Stomach (tissue), 9 donors: ENCODE data around the gene CYP20A1. TPM values are rescaled to one million over a fixed set of nuclear protein-coding genes. Genes with fewer than 3 reads are reported as not detected.
A peak's percentile ranks its signal among the peaks of the same experiment; 100 is the strongest.
"Not testable (repeated sequence)": the region's sequence is repeated elsewhere in the genome, so short reads cannot be mapped to it uniquely, and the experiment has no call there.

Experiments used
- DNase-seq, 2 donors: peaks; one replicate each; pipeline versions ENCODE4 v3.0.0 to v3.0.0-alpha.2; 2013 to 2019
- H3K27ac ChIP-seq, 5 donors: fragments of 200-600 bp in 4 of 5; sonication (generic) in 4 of 5; one replicate each; pipeline ENCODE4 v1.5.1; 2013 to 2019; ENCODE audit warnings: mild to moderate bottlenecking in 1 of 5, moderate library complexity in 1 of 5
- H3K27me3 ChIP-seq, 3 donors: fragments of 200-600 bp; sonication (generic); one replicate each; pipeline ENCODE4 v1.5.1; 2017 to 2019; ENCODE audit warnings: mixed run types in 1 of 3
- H3K36me3 ChIP-seq, 4 donors: fragments of 200-600 bp; sonication (generic); 1 replicate in 3 of 4; 2 replicates in 1 of 4; pipeline ENCODE4 v1.5.1; 2016 to 2019
- H3K4me1 ChIP-seq, 4 donors: fragments of 200-600 bp; sonication (generic); one replicate each; pipeline ENCODE4 v1.5.1; 2016 to 2019
- H3K4me3 ChIP-seq, 4 donors: fragments of 200-600 bp; sonication (generic) in 3 of 4; one replicate each; pipeline ENCODE4 v1.5.1; 2016 to 2019; ENCODE audit warnings: mild to moderate bottlenecking in 1 of 4
- H3K9me3 ChIP-seq, 4 donors: fragments of 200-600 bp; sonication (generic); one replicate each; pipeline ENCODE4 v1.5.1; 2016 to 2019
- CTCF ChIP-seq, 7 experiments: fragments of 450-650 bp in 4 of 7; fragments of 200-600 bp in 3 of 7; sonication (generic) in 3 of 7; IDR thresholded peaks; one replicate each; pipeline ENCODE4 v1.5.1; 2016 to 2019; ENCODE audit warnings: antibody characterized with exemption in 7 of 7, control low read depth in 2 of 7, mild to moderate bottlenecking in 1 of 7
- EP300 ChIP-seq: sonication (generic); formaldehyde crosslinking; IDR thresholded peaks from one replicate; pipeline ENCODE4 v1.6.1; 2017; ENCODE audit warnings: antibody characterized with exemption
- POLR2A ChIP-seq, 4 donors: fragments of 450-650 bp; IDR thresholded peaks; one replicate each; pipeline ENCODE4 v1.6.1; 2016; ENCODE audit warnings: antibody characterized with exemption in 4 of 4, control low read depth in 2 of 4, mild to moderate bottlenecking in 1 of 4, moderate library complexity in 1 of 4
- POLR2AphosphoS5 ChIP-seq, 3 donors: sonication (generic); formaldehyde crosslinking; IDR thresholded peaks; one replicate each; pipeline ENCODE4 v1.6.1; 2016; ENCODE audit warnings: antibody characterized with exemption in 3 of 3
- WGBS, 5 donors: extraction: QIAGEN DNeasy Blood & Tissue Kit in 3 of 5; methylation state at CpG; one replicate each; pipeline versions ENCODE4 v1.1.5 to v1.1.7; 2013 to 2018; 5-methylcytosine and 5-hydroxymethylcytosine counted together
- intact Hi-C: fragments of 100-400 bp; cut with DNase I; formaldehyde crosslinking; loops from one replicate; pipeline ENCODE4 v1.15.1; 2023; ENCODE audit warnings: low total_unique reads
- polyA plus RNA-seq, 3 donors: library from polyadenylated mRNA; stranded (reverse); fragments of 200-250 nt; gene quantifications; one replicate each; pipeline ENCODE4 v1.2.3, GENCODE V29; 2013
- total RNA-seq, 5 donors: library from RNA; depleted of rRNA; stranded (reverse); fragments of >200 nt; gene quantifications; one replicate each; pipeline versions ENCODE4 v1.1.0 to v1.2.3, GENCODE V29; 2014 to 2016
- donor health status: healthy with polysubstance abuse.
- donor health status: Bipolar disorder and iron deficiency.
- donor health status: healthy.

Gene CYP20A1
- total and polyA plus RNA-seq, 8 donors, result 3.8 to 56.7 (median 9.9) TPM

- H3K9me3 ChIP-seq, result no peaks in the 10 kb centered on the region
Observed at GRCh38 chr2:203240491-203240890, 1.7 kb downstream of the CYP20A1 start.

GRCh38 chr2:203242518-203242917 lies 3.7 kb downstream of the CYP20A1 start:
- 95 to 99% (median 97%) methylated on average over 6 of the region's 6 CpGs for WGBS, 5 donors
- TF ChIP-seq EP300 (no peak), POLR2A (IDR thresholded peaks at IDR 0.05) (no peak)
- intact Hi-C loops, result no loop called here
- H3K36me3 ChIP-seq, result peaks cover 5 to 54% (median 49%) of the 10 kb centered on the region in 4 donors
- H3K27ac ChIP-seq, result no peak overlapping the region
- no peak for DNase-seq
- no peaks in the 10 kb centered on the region for H3K9me3 ChIP-seq
- H3K27me3 ChIP-seq, result no peaks in the 10 kb centered on the region
- no peak overlapping the region for H3K4me3 ChIP-seq
- H3K4me1 ChIP-seq, result peaks cover 7 to 33% (median 24%) of the 10 kb centered on the region in 4 donors

More at GRCh38 chr2:203240491-203240890, 1.7 kb downstream of the CYP20A1 start:
- no peak for DNase-seq
- H3K4me1 ChIP-seq, result peaks cover 7 to 32% (median 24%) of the 10 kb centered on the region in 4 donors
- no peaks in the 10 kb centered on the region for H3K27me3 ChIP-seq
- H3K36me3 ChIP-seq, result peaks cover 0 to 35% (median 28%) of the 10 kb centered on the region in 4 donors
- H3K27ac ChIP-seq, result peak overlapping the region in 1 of 5 donors; percentile 97
- TF ChIP-seq CTCF (IDR thresholded peaks at IDR 0.05), result no peak
- TF ChIP-seq POLR2AphosphoS5 (IDR thresholded peaks at IDR 0.05), result no peak
- TF ChIP-seq POLR2A (IDR thresholded peaks at IDR 0.05), result no peak
- TF ChIP-seq EP300, result no peak
- intact Hi-C loops, result no loop called here
- WGBS, 5 donors, result 57 to 69% (median 60%) methylated on average over 5 of the region's 5 CpGs
- peak overlapping the region in 3 of 4 donors; percentile 66 to 81 (median 69) for H3K4me3 ChIP-seq

GRCh38 chr2:203246646-203247045 lies 7.8 kb downstream of the CYP20A1 start:
- 80 to 93% (median 87%) methylated on average over 3 of the region's 3 CpGs for WGBS, 5 donors
- Histone ChIP-seq H3K4me1 (peaks cover 0 to 7% (median under 1%) of the 10 kb centered on the region in 4 donors), H3K36me3 (peaks cover 5 to 90% (median 87%) of the 10 kb centered on the region in 4 donors), H3K27ac (no peak overlapping the region), H3K27me3 (no peaks in the 10 kb centered on the region), H3K4me3 (no peak overlapping the region), H3K9me3 (no peaks in the 10 kb centered on the region)
- no peak for DNase-seq
- intact Hi-C loops, result no loop called here
- TF ChIP-seq POLR2AphosphoS5 (IDR thresholded peaks at IDR 0.05), result no peak
- no peak for TF ChIP-seq CTCF (IDR thresholded peaks at IDR 0.05)
- no peak for TF ChIP-seq POLR2A (IDR thresholded peaks at IDR 0.05)

- Histone ChIP-seq H3K27me3 (no peaks in the 10 kb centered on the region), H3K36me3 (peaks cover 20 to 97% (median 92%) of the 10 kb centered on the region in 4 donors), H3K4me3 (no peak overlapping the region), H3K9me3 (no peaks in the 10 kb centered on the region), H3K4me1 (no peaks in the 10 kb centered on the region), H3K27ac (no peak overlapping the region)
- no peak for DNase-seq
- TF ChIP-seq POLR2AphosphoS5 (IDR thresholded peaks at IDR 0.05), result no peak
- TF ChIP-seq EP300, result no peak
- no peak for TF ChIP-seq POLR2A (IDR thresholded peaks at IDR 0.05)
- WGBS, 5 donors, result 88 to 97% (median 94%) methylated on average over 13 of the region's 13 CpGs
- intact Hi-C loops, result no loop called here
Observed at GRCh38 chr2:203252818-203253217, 14.0 kb downstream of the CYP20A1 start.

- H3K4me1 ChIP-seq, H3K27ac ChIP-seq, H3K4me3 ChIP-seq, DNase-seq, H3K9me3 ChIP-seq, intact Hi-C loops, H3K27me3 ChIP-seq: not testable (repeated sequence)
- 82 to 90% (median 83%) methylated on average over 10 of the region's 10 CpGs for WGBS, 5 donors
- H3K36me3 ChIP-seq, result peaks cover 23 to 97% (median 91%) of the 10 kb centered on the region in 4 donors
Observed at GRCh38 chr2:203253422-203254095, 14.7 kb downstream of the CYP20A1 start.
